Sigmoid colon (tissue), 4 donors: ENCODE results near the gene CEACAM21.

ENCODE experiments used
- CTCF ChIP-seq, 4 experiments: fragments of 450-650 bp in 3 of 4; fragments of 200-600 bp in 1 of 4; IDR thresholded peaks; one replicate each; pipeline ENCODE4 v1.5.1; 2016 to 2019; ENCODE audit warnings: antibody characterized with exemption in 4 of 4, mild to moderate bottlenecking in 3 of 4, moderate library complexity in 2 of 4
- POLR2A ChIP-seq, 2 donors: fragments of 450-650 bp; IDR thresholded peaks; one replicate each; pipeline ENCODE4 v1.6.1; 2016; ENCODE audit warnings: antibody characterized with exemption in 2 of 2, mild to moderate bottlenecking in 2 of 2, moderate library complexity in 2 of 2
- POLR2AphosphoS5 ChIP-seq, 4 donors: sonication (generic); formaldehyde crosslinking; IDR thresholded peaks; one replicate each; pipeline ENCODE4 v1.6.1; 2017; ENCODE audit warnings: antibody characterized with exemption in 4 of 4

DNA sequence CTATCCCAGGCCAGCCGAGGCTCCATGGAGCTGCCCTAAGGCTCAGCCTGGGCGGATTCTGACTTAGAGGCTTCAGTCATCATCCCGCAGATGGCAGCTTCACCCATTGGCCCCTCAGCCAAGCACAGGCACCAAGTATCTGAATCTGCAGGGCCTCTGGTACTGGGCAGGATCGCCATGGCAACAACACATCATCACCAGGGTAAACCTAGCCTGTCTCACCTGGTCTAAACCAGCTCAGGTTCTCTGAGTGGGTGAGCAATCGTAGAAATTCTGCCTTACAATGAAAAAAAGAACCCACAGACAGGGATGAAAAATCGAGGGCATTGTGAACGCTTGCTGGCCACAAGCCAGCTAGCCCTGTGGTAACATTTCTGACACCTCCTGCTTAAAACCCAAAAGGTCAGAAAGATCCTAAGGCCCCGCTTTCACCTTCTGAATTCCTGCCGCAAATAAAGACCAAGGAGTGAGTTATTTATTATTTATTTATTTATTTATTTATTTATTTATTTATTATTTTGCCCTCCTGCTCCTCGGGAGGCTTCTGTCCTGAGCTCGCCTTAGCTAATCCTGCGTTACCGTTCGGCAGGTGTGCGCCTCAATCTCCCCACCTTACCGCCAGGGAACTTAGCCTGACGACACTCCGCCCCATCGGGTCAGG lies 12.0 kb upstream of the CEACAM21 start:
- TF ChIP-seq CTCF (IDR thresholded peaks at IDR 0.05) (no peak), POLR2AphosphoS5 (IDR thresholded peaks at IDR 0.05) (no peak), POLR2A (IDR thresholded peaks at IDR 0.05) (no peak)
